ENCODE results near the gene ATP2B1. TPM values are rescaled to one million over a fixed set of nuclear protein-coding genes. Genes with fewer than 3 reads are reported as not detected.

ATP2B1 gene
- total and polyA plus RNA-seq, 7 donors: 14.3 to 54.0 (median 30.1) TPM

DNA sequence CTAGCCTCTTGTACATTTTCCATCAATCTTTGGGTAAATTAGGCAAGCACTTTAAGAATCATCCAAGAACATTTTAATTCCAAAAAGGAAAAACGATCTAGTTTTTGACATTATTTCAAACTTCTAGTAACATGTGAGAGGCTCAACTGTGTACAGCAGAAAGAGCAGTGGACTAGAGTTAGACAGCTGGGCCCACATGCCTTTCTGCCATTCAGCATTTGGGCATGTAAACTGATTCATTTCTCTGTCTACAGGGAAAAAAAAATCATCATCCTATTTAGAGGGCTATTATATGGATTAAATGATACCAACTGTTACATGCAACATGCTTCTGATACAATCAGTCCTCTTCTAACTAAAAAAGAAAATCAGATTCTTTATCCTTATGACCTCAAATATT lies 17.7 kb downstream of the ATP2B1 start:
- ATAC-seq: no peak
- Histone ChIP-seq H3K27me3 (ENCODE audit: insufficient read depth in 3 of 3, low read length in 2 of 3) (no peaks in the 10 kb centered on the region), H3K36me3 (ENCODE audit: insufficient read depth in 1 of 2, low read depth in 1 of 2) (no peaks in the 10 kb centered on the region), H3K9me3 (no peaks in the 10 kb centered on the region), H3K4me1 (peaks cover 65% of the 10 kb centered on the region), H3K4me3 (no peak overlapping the region), H3K27ac (no peak overlapping the region)
- WGBS, 3 donors: 14 to 35% (median 22%) methylated on average over 1 of the region's 1 CpG
- TF ChIP-seq CTCF (IDR thresholded peaks at IDR 0.05): no peak
- DNase-seq: no peak
- intact Hi-C loops (cut with DNase I): loop anchor here in 1 of 2 donors (10.0 kb wide), 1 partner anchor 414 kb away; no protein-coding TSS in a partner anchor

DNA sequence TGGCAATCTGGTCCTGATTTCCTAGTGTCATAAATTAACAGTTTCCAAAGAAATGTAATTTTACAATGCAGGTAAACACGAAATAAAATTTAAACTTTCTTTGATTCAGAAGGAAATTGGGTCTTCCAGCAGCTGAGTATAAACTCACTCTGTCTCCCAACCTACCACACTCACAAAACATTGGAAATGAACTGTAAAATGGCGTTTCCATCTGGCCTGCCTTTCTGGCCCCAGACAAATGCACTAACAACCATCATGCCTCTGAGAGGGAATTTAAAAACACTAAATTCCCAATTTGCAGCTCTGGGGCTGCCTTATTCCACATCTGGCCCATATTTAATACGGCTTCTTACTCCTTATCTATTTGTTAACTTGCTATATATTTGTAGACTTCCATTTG lies 19.3 kb downstream of the ATP2B1 start:
- WGBS, 3 donors: 79 to 84% (median 82%) methylated on average over 3 of the region's 3 CpGs
- Histone ChIP-seq H3K27me3 (ENCODE audit: insufficient read depth in 3 of 3, low read length in 2 of 3) (no peaks in the 10 kb centered on the region), H3K9me3 (no peaks in the 10 kb centered on the region), H3K27ac (no peak overlapping the region), H3K36me3 (ENCODE audit: insufficient read depth in 1 of 2, low read depth in 1 of 2) (no peaks in the 10 kb centered on the region), H3K4me3 (no peak overlapping the region), H3K4me1 (peaks cover 57% of the 10 kb centered on the region)
- intact Hi-C loops (cut with DNase I): no loop called here
- ATAC-seq (no peak), DNase-seq (no peak)
- TF ChIP-seq CTCF (IDR thresholded peaks at IDR 0.05): no peak

GRCh38 chr12:89686311-89686710 lies 22.3 kb downstream of the ATP2B1 start:
- H3K36me3 ChIP-seq (ENCODE audit: insufficient read depth in 1 of 2, low read depth in 1 of 2): no peaks in the 10 kb centered on the region
- peaks cover 35% of the 10 kb centered on the region for H3K4me1 ChIP-seq
- peaks cover 23% of the 10 kb centered on the region for H3K9me3 ChIP-seq
- no peak overlapping the region for H3K4me3 ChIP-seq
- intact Hi-C loops (cut with DNase I): no loop called here
- no peak overlapping the region for H3K27ac ChIP-seq
- 83 to 97% (median 84%) methylated on average over 2 of the region's 2 CpGs for WGBS, 3 donors
- DNase-seq (no peak), ATAC-seq (no peak)
- TF ChIP-seq CTCF (IDR thresholded peaks at IDR 0.05): no peak
- H3K27me3 ChIP-seq (ENCODE audit: insufficient read depth in 3 of 3, low read length in 2 of 3): no peaks in the 10 kb centered on the region

DNA sequence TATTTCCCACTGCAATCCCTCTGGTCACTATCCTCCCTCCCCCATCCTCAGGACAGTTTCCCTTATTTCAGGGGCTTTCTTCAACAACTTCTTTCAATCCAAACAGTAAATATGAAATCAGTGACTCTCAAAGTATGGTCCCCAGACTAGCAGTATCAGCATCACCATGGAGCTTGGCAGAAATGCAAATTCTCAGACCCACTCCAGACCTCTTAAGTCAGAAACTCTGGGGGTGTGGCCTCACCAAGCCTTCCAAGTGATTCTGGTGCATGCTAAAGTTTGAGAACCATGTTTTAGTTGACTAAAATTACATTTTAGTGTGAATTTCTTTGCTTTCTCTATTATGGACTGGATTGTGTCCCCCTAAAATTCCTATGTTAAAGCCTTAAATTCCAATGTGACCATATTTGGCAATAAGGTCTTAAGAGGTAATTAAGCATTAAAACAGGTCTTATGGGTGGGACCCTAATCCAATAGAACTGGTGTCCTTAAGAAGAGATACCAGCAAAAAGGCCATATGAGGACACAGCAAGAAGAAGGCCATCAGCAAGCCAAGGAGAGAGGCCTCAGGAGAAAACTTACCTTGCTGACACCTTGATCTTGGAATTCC lies 23.2 kb downstream of the ATP2B1 start:
- TF ChIP-seq CTCF (IDR thresholded peaks at IDR 0.05): no peak
- no peak for ATAC-seq
- no peak for DNase-seq
- peaks cover 30% of the 10 kb centered on the region for H3K9me3 ChIP-seq
- no peaks in the 10 kb centered on the region for H3K27me3 ChIP-seq (ENCODE audit: insufficient read depth in 3 of 3, low read length in 2 of 3)
- no peak overlapping the region for H3K27ac ChIP-seq
- intact Hi-C loops (cut with DNase I): no loop called here
- no peak overlapping the region for H3K4me3 ChIP-seq
- H3K4me1 ChIP-seq: peaks cover 26% of the 10 kb centered on the region
- no peaks in the 10 kb centered on the region for H3K36me3 ChIP-seq (ENCODE audit: insufficient read depth in 1 of 2, low read depth in 1 of 2)

- H3K27ac ChIP-seq: no peak overlapping the region
- no peaks in the 10 kb centered on the region for H3K36me3 ChIP-seq (ENCODE audit: insufficient read depth in 1 of 2, low read depth in 1 of 2)
- ATAC-seq: no peak
- peaks cover 34% of the 10 kb centered on the region for H3K9me3 ChIP-seq
- H3K4me1 ChIP-seq: peaks cover 21% of the 10 kb centered on the region
- no peak for TF ChIP-seq CTCF (IDR thresholded peaks at IDR 0.05)
- H3K27me3 ChIP-seq (ENCODE audit: insufficient read depth in 3 of 3, low read length in 2 of 3): no peaks in the 10 kb centered on the region
- intact Hi-C loops (cut with DNase I): no loop called here
- DNase-seq: no peak
- WGBS, 3 donors: 62 to 86% (median 77%) methylated on average over 3 of the region's 3 CpGs
- H3K4me3 ChIP-seq: no peak overlapping the region
Observed at GRCh38 chr12:89684136-89684535, 24.5 kb downstream of the ATP2B1 start.

All from psoas muscle (tissue), 8 donors.